HepG2 (cell line): Measurements from ENCODE around the gene SCAF4. TPM values are rescaled to one million over a fixed set of nuclear protein-coding genes. Genes with fewer than 3 reads are reported as not detected.

ENCODE experiments used
- CBX2 ChIP-seq, 2 experiments: fragments of 200-600 bp in 1 of 2; sonication (generic); formaldehyde crosslinking in 1 of 2; IDR thresholded peaks; 2 replicates each; pipeline versions ENCODE4 v1.7.0 to v1.8.1; 2018 to 2022; ENCODE audit warnings: low read depth in 2 of 2, low read length in 1 of 2, mild to moderate bottlenecking in 1 of 2, missing genetic modification reagents in 1 of 2
- CC2D1A ChIP-seq: sonication (generic); formaldehyde crosslinking; IDR thresholded peaks from 2 replicates; pipeline ENCODE4 v1.8.1; 2023; ENCODE audit warnings: mild to moderate bottlenecking, missing genetic modification reagents
- DMAP1 ChIP-seq: IDR thresholded peaks from 2 replicates; pipeline ENCODE4 v1.6.1; 2016
- ETS1 ChIP-seq: sonication (generic); formaldehyde crosslinking; IDR thresholded peaks from 2 replicates; pipeline ENCODE4 v1.4.0; 2020; ENCODE audit warnings: missing genetic modification reagents
- FOXA1 ChIP-seq, 2 experiments: fragments of 450-650 bp in 1 of 2; sonication (generic) in 1 of 2; formaldehyde crosslinking in 1 of 2; IDR thresholded peaks; 2 replicates each; pipeline versions ENCODE4 v1.4.0 to v1.6.1; 2016 to 2020; ENCODE audit warnings: missing genetic modification reagents in 1 of 2
- IRF2 ChIP-seq: IDR thresholded peaks from 2 replicates; pipeline ENCODE4 v1.6.1; 2018; ENCODE audit warnings: missing genetic modification reagents, missing compliant biosample characterization
- NCOA1 ChIP-seq: sonication (generic); formaldehyde crosslinking; IDR thresholded peaks from 2 replicates; pipeline ENCODE4 v1.9.0; 2021; ENCODE audit warnings: missing genetic modification reagents
- NFE2 ChIP-seq: sonication (generic); formaldehyde crosslinking; IDR thresholded peaks from 2 replicates; pipeline ENCODE4 v1.4.0; 2020; ENCODE audit warnings: missing genetic modification reagents
- POGZ ChIP-seq: sonication (generic); formaldehyde crosslinking; IDR thresholded peaks from 2 replicates; pipeline ENCODE4 v1.4.0; 2020; ENCODE audit warnings: mild to moderate bottlenecking, missing genetic modification reagents
- REL ChIP-seq: sonication (generic); formaldehyde crosslinking; conservative IDR thresholded peaks from 2 replicates; pipeline ENCODE4 v1.8.0; 2022; ENCODE audit warnings: mild to moderate bottlenecking, missing genetic modification reagents, moderate library complexity
- SETDB1 ChIP-seq: sonication (generic); formaldehyde crosslinking; IDR thresholded peaks from 2 replicates; pipeline ENCODE4 v1.5.1; 2020; ENCODE audit warnings: missing genetic modification reagents, mild to moderate bottlenecking, borderline replicate concordance
- SIX1 ChIP-seq: sonication (generic); formaldehyde crosslinking; IDR thresholded peaks from 2 replicates; pipeline ENCODE4 v1.4.0; 2020; ENCODE audit warnings: missing genetic modification reagents, borderline replicate concordance
- SKIL ChIP-seq: sonication (generic); formaldehyde crosslinking; IDR thresholded peaks from 2 replicates; pipeline ENCODE4 v1.8.0; 2022; ENCODE audit warnings: missing genetic modification reagents, mild to moderate bottlenecking, moderate library complexity, borderline replicate concordance
- TCF7 ChIP-seq: sonication (generic); IDR thresholded peaks from 2 replicates; pipeline ENCODE4 v1.6.1; 2016; ENCODE audit warnings: antibody characterized with exemption, low read depth
- TEF ChIP-seq: sonication (generic); formaldehyde crosslinking; IDR thresholded peaks from 2 replicates; pipeline ENCODE4 v1.5.0; 2020; ENCODE audit warnings: missing genetic modification reagents
- THAP7 ChIP-seq: sonication (generic); formaldehyde crosslinking; IDR thresholded peaks from 2 replicates; pipeline ENCODE4 v1.8.1; 2023; ENCODE audit warnings: mild to moderate bottlenecking, missing genetic modification reagents
- THAP8 ChIP-seq: sonication (generic); formaldehyde crosslinking; IDR thresholded peaks from 2 replicates; pipeline ENCODE4 v1.5.1; 2020; ENCODE audit warnings: missing genetic modification reagents, mild to moderate bottlenecking, borderline replicate concordance
- YEATS4 ChIP-seq: sonication (generic); formaldehyde crosslinking; IDR thresholded peaks from 2 replicates; pipeline ENCODE4 v1.4.0; 2020; ENCODE audit warnings: missing genetic modification reagents, borderline replicate concordance
- ZBTB25 ChIP-seq: IDR thresholded peaks from 2 replicates; pipeline ENCODE4 v1.6.1; 2018; ENCODE audit warnings: missing genetic modification reagents
- ZNF781 ChIP-seq: sonication (generic); formaldehyde crosslinking; IDR thresholded peaks from 2 replicates; pipeline ENCODE4 v1.5.1; 2020; ENCODE audit warnings: borderline replicate concordance, mild to moderate bottlenecking, missing genetic modification reagents; ENCODE audit errors: not compliant biosample characterization
- ZSCAN20 ChIP-seq: sonication (generic); formaldehyde crosslinking; IDR thresholded peaks from 2 replicates; pipeline ENCODE4 v1.4.0; 2020; ENCODE audit warnings: missing genetic modification reagents, mild to moderate bottlenecking, borderline replicate concordance
- polyA plus RNA-seq, 8 experiments: library from polyadenylated mRNA; depleted of rRNA in 3 of 8; stranded (reverse) in 7 of 8; unstranded in 1 of 8; fragments of >200 nt; fragmentation: Illumina TruSeq in 4 of 8; extraction: Trizol in 4 of 8; gene quantifications; 2 replicates each; pipeline versions ENCODE4 v1.2.1 to v1.2.3, GENCODE V29; 2011 to 2016; ENCODE audit warnings: low read depth in 4 of 8, missing spikeins in 1 of 8, mixed read lengths in 1 of 8; ENCODE audit not compliant: insufficient read depth in 1 of 8
- total RNA-seq, 5 experiments: library from RNA; depleted of rRNA; stranded (reverse); fragments of >200 nt; fragmentation: Illumina TruSeq; extraction: Trizol; gene quantifications; 2 replicates each; pipeline ENCODE4 v1.2.3, GENCODE V29; 2016; ENCODE audit warnings: low read depth in 1 of 5

Gene SCAF4
- total and polyA plus RNA-seq, 2 of the 13 experiments (the other 11 are each of a cell fraction or from before 2014, with no cell fraction given): 9.1 to 11.5 TPM

- TF ChIP-seq ZNF781 (CRISPR knock-in tag): peak; percentile 58
- peak; percentile 88 for TF ChIP-seq POGZ (CRISPR knock-in tag)
- TF ChIP-seq THAP8: no peak
- TF ChIP-seq NFE2 (CRISPR knock-in tag): no peak
- TF ChIP-seq IRF2: peak; percentile 74; the same call in 1 of the 2 replicates
- TF ChIP-seq ZSCAN20 (CRISPR knock-in tag): peak; percentile 84; the same call in 1 of the 2 replicates
- TF ChIP-seq SIX1 (CRISPR knock-in tag): no peak
- TF ChIP-seq CC2D1A (CRISPR knock-in tag): no peak
- no peak for TF ChIP-seq SETDB1 (CRISPR knock-in tag)
- TF ChIP-seq SKIL: peak; percentile 8; the same call in 1 of the 2 replicates
- no peak for TF ChIP-seq FOXA1 (IDR thresholded peaks at IDR 0.05)
- peak; percentile 18; the same call in 1 of the 2 replicates for TF ChIP-seq FOXA1 (CRISPR knock-in tag; IDR thresholded peaks at IDR 0.05)
- TF ChIP-seq CBX2 (IDR thresholded peaks at IDR 0.05; ENCODE audit: low read depth, low read length): no peak
- peak; percentile 74; the same call in 1 of the 2 replicates for TF ChIP-seq CBX2 (CRISPR knock-in tag; IDR thresholded peaks at IDR 0.05; ENCODE audit: low read depth)
- no peak for TF ChIP-seq ZBTB25 (CRISPR knock-in tag)
- peak; percentile 66; the same call in 1 of the 2 replicates for TF ChIP-seq TEF (CRISPR knock-in tag)
- 0 out of 2 replicates have a peak, but pooled peaks have one; percentile 72 for TF ChIP-seq REL
- 0 out of 2 replicates have a peak, but pooled peaks have one; percentile 22 for TF ChIP-seq ETS1 (CRISPR knock-in tag)
- TF ChIP-seq YEATS4 (CRISPR knock-in tag): peak; percentile 93
- TF ChIP-seq THAP7 (CRISPR knock-in tag): peak; percentile 65; the same call in 1 of the 2 replicates
- peak; percentile 90 for TF ChIP-seq DMAP1 (CRISPR knock-in tag)
- no peak for TF ChIP-seq NCOA1 (CRISPR knock-in tag)
- no peak for TF ChIP-seq TCF7
These were observed 72.2 kb downstream of the SCAF4 start, which contains the start of gene SOD1 (continued) for GRCh38 chr21:31659536-31660258.
